Stimulated activated naive CD8-positive, alpha-beta T cell treated with anti-CD3 and anti-CD28 coated beads, Interleukin-15, amount 100 ng/mL, for 72 hours (primary cell): ENCODE measurements around the gene WNK1.
"Not testable (repeated sequence)": the region's sequence is repeated elsewhere in the genome, so short reads cannot be mapped to it uniquely, and the experiment has no call there.

Experiments
- ATAC-seq: fragments of 150-1000 bp; cut with Tn5 transposase; 2 replicates; pipeline ENCODE4 v1.10.0; 2021; ENCODE audit warnings: mild to moderate bottlenecking, moderate library complexity
- DNase-seq, 2 donors: peaks; one replicate each; pipeline ENCODE4 v3.0.0; 2021 to 2022
- H3K27ac Mint-ChIP-seq, 2 donors: one replicate each; pipeline ENCODE4 v1.8.0; 2022; ENCODE audit warnings: mild to moderate bottlenecking in 2 of 2, mixed read lengths in 2 of 2, moderate library complexity in 2 of 2
- H3K27me3 Mint-ChIP-seq: one replicate; pipeline ENCODE4 v1.8.0; 2022; ENCODE audit warnings: mixed read lengths
- H3K4me1 Mint-ChIP-seq: one replicate; pipeline ENCODE4 v1.8.0; 2022; ENCODE audit warnings: mild to moderate bottlenecking, mixed read lengths
- H3K4me3 Mint-ChIP-seq, 2 donors: one replicate each; pipeline ENCODE4 v1.8.0; 2022; ENCODE audit warnings: mild to moderate bottlenecking in 2 of 2, mixed read lengths in 2 of 2, moderate library complexity in 1 of 2
- H3K9me3 Mint-ChIP-seq, 2 donors: one replicate each; pipeline ENCODE4 v1.8.0; 2022; ENCODE audit warnings: mixed read lengths in 2 of 2

Gene WNK1

DNA sequence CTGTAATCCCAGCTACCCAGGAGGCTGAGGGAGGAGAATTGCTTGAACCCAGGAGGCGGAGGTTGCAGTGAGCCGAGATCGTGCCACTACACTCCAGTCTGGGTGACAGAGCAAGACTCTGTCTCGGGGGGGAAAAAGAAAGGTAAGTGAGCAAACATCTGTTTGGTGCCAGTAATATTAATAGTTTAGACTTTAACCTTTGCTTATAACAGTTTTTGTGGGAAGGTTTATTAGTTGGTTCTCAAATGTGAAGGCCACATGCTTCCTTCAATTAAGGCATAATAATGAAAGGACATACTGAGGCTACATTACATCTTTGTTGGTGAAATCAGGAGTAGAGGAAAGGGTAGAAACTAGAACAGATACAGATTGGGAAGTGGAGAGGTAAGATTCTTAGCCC is 36.4 kb downstream of the WNK1 start:
- not testable (repeated sequence) for ATAC-seq, DNase-seq, H3K27me3 Mint-ChIP-seq, H3K9me3 Mint-ChIP-seq, H3K4me3 Mint-ChIP-seq, H3K27ac Mint-ChIP-seq
- H3K4me1 Mint-ChIP-seq: peaks cover 84% of the 10 kb centered on the region

DNA sequence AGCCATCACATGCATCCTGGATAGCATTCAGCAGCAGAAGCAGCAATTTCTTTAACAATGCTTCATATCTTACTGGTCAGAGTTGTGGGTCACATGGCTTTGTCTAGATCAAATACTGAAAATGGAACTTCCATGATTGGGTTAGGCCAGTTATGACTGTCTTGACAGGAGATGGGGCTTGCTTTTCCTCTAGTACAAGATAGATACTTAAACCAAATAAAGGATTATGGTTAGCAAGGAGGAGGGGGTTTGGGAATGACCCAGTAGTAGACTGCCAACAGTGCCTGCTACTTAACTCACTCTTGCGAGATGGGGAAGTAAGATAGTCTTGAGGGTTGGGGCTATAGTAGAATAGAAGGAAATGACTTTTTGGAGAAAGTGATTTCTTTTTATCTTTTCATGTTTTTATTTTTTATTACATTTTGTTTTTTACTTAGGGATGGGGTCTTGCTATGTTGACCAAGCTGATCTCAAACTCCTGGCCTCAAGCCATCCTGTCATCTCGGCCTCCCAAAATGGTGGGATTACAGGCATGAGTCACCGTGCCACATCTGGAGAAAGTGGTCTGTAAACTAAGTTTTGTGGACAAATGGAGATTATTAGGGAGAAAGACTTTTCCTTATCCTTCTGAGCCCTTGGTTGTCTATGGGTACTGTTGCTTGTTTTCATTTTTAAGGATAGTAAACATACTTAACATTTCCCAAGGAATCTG is 37.6 kb downstream of the WNK1 start:
- Mint-ChIP-seq H3K27me3 (no peaks in the 10 kb centered on the region), H3K9me3 (no peaks in the 10 kb centered on the region), H3K4me3 (no peak overlapping the region), H3K27ac (peak overlapping the region in 1 of 2 donors; percentile 87), H3K4me1 (peaks cover 89% of the 10 kb centered on the region)
- ATAC-seq: peak; percentile 81
- DNase-seq: no peak

DNA sequence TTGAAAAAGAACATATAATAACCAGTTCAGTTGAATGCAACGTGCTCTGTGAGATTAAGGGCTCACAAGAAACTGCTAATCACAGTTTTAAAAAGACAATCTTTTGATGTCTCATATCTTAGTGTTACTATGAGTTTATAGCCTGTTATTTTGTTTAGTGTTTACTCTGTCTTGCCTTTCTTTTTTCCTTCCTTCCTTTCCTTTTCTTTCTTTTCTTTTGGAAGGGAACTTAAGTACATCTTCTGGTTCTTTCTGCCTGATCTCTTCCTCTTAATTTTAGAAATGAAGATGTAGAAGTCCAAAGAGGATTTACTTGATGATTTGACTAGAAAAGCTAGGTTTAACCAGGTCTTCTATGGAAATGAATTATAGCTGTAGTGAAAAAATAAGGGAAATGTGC is 38.2 kb downstream of the WNK1 start:
- Mint-ChIP-seq H3K4me3 (peak overlapping the region in 1 of 2 donors; percentile 8), H3K9me3 (no peaks in the 10 kb centered on the region), H3K27ac (peak overlapping the region in 1 of 2 donors; percentile 59), H3K27me3 (no peaks in the 10 kb centered on the region), H3K4me1 (peaks cover 89% of the 10 kb centered on the region)
- ATAC-seq (no peak), DNase-seq (no peak)

DNA sequence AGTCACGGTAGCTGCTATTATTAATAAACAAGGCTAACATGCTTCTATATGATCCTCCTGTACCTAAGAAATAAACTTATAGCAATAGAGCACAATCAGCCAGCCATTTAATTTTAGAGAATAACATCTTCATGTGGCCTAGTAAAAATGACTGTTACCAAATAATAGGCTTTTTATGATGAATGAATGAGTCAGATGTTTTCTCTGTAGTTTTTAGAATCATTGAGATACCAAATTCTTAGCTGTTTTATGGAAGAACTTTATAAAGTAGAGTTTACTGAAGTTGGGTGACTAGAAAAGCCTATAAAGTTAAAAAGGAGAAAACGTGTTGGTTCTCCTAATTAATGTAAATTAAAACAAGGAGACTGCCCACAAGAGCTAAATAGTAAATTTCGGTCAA is 40.7 kb downstream of the WNK1 start:
- no peak for DNase-seq
- Mint-ChIP-seq H3K9me3 (no peaks in the 10 kb centered on the region), H3K27me3 (no peaks in the 10 kb centered on the region), H3K27ac (peak overlapping the region in 1 of 2 donors; percentile 69), H3K4me1 (peaks cover 93% of the 10 kb centered on the region), H3K4me3 (peak overlapping the region in 1 of 2 donors; percentile 4)
- no peak for ATAC-seq

DNA sequence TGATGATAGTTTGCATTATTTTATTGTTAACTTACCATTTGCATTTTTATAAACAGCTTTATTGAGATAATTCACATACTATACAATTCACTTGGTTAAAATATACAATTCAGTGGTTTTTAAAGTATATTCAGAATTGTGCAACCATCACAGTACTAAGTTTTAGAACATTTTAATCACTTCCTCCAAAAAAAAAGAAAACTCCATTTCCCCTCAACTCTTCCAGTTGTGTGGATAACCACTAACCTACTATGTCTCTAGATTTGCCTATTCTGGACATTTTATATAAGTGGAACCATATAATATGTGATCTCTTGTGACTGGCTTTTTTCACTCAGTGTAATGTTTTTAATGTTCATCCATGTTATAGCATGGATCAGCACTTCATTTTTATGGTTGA is 41.3 kb downstream of the WNK1 start:
- peaks cover 96% of the 10 kb centered on the region for H3K4me1 Mint-ChIP-seq

DNA sequence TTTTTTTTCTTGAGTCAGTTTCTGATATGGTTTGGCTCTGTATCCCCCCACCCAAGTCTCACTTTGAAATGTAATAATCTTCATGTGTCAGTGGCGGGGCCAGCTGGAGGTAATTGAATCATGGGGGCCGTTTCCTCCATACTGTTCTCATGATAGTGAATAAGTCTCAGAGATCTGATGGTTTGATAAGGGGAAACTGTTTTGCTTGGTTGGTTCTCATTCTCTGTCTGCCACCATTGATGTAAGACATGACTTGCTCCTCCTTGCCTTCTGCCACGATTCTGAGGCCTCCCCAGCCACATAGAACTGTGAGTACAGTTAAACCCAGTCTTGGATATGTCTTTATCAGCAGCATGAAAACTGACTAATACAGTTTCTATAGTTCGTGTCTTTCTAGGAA is 42.9 kb downstream of the WNK1 start:
- ATAC-seq (peak; percentile 97), DNase-seq (peak; percentile 62 to 82)
- no peaks in the 10 kb centered on the region for H3K27me3 Mint-ChIP-seq
- peaks cover 86% of the 10 kb centered on the region for H3K4me1 Mint-ChIP-seq
- peak overlapping the region; percentile 62 to 71 for H3K4me3 Mint-ChIP-seq
- no peaks in the 10 kb centered on the region for H3K9me3 Mint-ChIP-seq
- peak overlapping the region; percentile 92 to 98 for H3K27ac Mint-ChIP-seq

More for the DNA sequence above, 41.3 kb downstream of the WNK1 start:
- no peaks in the 10 kb centered on the region for H3K9me3 Mint-ChIP-seq
- peak overlapping the region; percentile 8 to 14 for H3K27ac Mint-ChIP-seq
- H3K27me3 Mint-ChIP-seq: no peaks in the 10 kb centered on the region
- peak overlapping the region; percentile 24 to 27 for H3K4me3 Mint-ChIP-seq
- DNase-seq: no peak
- no peak for ATAC-seq

DNA sequence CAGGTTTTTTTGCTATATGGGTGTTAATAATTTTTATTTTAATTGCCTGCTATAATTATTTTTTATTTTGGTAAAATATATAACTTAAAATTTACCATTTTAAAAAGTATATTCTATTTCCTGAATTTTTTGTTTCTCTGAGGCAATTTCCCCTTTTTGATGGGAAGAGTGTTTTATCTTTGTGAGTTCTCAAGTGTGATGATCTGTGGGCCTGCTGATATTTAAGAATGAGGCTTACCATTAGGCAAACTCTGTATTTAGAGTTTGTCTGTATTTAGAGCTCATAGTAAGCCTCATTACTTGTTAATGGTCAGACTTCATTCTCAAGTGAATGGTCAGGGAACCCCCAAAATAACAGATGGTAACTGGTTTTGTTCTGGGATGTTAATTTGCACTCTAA is 48.0 kb downstream of the WNK1 start:
- Mint-ChIP-seq H3K27ac (no peak overlapping the region), H3K4me1 (peaks cover 85% of the 10 kb centered on the region), H3K4me3 (no peak overlapping the region)

DNA sequence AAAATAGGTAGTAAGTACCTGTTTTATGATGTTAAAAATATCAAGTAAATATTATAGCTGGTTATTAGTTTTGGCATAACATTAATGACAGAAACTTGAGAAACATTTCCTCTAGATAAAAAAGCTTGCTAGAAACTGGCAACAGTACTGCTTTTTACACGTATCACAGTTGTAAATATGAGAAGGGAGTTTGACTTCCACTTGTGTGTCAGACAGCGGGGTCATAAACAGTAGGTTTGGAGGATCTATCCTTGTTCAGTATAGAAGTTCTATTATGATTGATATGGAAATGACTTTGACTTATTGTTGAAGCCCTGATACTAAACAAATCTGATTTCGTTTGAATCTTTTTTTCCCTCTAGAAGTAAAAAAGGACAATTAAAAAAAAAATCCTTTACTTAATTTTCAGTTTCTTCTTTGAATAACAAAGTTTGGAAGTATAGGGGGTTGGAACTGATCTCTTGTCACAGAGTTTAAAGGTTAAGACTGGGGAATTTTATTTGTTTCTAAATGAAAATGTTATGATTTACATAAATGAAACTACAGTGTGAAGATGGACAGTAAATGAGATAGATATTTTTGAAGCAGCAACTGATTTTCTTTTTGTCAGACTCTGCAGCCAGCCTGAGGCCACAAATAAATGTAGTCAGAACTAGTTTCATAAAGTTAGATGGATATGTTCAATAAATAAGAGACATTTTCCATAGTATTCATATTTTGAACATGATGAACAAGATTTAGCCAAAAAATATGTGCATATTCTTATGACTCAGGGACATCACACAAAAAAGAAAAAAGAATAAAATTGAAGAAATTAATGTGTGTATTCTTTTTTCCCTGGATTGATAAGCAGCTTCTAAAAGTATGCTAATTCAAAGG is 50.1 kb downstream of the WNK1 start:
- H3K27ac Mint-ChIP-seq: peak overlapping the region; percentile 19 to 23
- no peaks in the 10 kb centered on the region for H3K9me3 Mint-ChIP-seq
- peak overlapping the region; percentile 10 to 21 for H3K4me3 Mint-ChIP-seq
- no peaks in the 10 kb centered on the region for H3K27me3 Mint-ChIP-seq
- ATAC-seq: no peak
- DNase-seq: no peak
- H3K4me1 Mint-ChIP-seq: peaks cover 82% of the 10 kb centered on the region

More for the DNA sequence above, 48.0 kb downstream of the WNK1 start:
- Mint-ChIP-seq H3K27me3 (no peaks in the 10 kb centered on the region), H3K9me3 (no peaks in the 10 kb centered on the region)
- DNase-seq (no peak), ATAC-seq (no peak)

DNA sequence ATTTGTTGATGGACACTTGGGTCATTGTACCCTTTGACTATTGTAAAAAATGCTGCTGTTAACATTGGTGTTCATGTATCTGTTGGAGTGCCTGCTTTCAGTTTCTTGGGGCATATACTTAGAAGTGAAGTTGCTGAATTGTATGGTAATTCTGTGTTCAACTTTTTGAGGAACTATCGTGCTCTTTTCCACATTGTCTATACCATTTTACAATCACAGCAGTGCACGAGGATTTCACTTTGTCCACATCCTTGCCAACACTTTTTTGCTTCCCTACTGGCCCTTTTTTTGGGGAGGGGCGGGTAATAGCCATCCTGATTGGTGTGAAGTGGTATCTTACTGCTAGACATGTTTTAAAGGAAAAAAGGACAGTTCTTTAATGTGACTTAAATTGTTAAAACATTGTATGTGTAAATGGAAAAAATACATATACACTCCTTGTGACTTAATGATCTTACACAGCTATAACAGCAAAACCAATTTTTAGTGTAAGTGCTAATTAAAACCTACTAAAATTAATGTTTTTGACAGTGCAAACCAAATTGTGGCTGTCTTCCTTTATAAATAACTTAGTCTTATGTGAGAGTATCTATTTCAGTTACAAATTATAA is 52.7 kb downstream of the WNK1 start:
- peaks cover 81% of the 10 kb centered on the region for H3K4me1 Mint-ChIP-seq
- ATAC-seq (no peak), DNase-seq (no peak)
- no peaks in the 10 kb centered on the region for H3K9me3 Mint-ChIP-seq
- no peak overlapping the region for H3K4me3 Mint-ChIP-seq
- no peaks in the 10 kb centered on the region for H3K27me3 Mint-ChIP-seq
- no peak overlapping the region for H3K27ac Mint-ChIP-seq

DNA sequence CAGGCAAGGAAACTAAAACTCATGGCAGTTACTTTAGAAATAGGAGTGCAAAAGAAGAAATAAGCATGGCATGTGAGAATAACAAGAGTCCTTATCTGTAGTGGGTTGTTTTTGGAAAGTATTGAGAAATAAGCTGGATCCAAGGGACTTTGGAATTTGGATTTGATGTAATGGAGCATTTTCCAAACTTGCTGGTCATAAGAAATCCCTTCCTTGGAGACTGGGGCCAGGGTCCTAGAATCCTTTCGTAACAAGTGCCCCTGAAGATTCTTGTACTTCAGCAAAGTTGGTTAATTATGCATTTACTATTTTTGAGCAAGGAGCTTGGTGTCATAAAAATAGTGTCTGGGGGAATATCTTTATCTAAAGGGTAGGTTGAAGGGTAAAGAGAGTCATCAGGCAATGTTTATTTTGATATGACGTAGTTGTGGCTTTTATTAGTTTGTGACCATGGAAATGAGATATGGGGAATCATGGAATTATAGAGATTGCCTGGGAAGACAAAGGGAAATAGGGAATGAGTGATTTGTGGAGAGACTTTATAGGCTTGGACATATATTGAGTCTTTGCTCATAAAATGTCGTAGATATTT is 53.9 kb downstream of the WNK1 start:
- peak overlapping the region in 1 of 2 donors; percentile 57 for H3K4me3 Mint-ChIP-seq
- H3K4me1 Mint-ChIP-seq: peaks cover 83% of the 10 kb centered on the region
- no peaks in the 10 kb centered on the region for H3K9me3 Mint-ChIP-seq

DNA sequence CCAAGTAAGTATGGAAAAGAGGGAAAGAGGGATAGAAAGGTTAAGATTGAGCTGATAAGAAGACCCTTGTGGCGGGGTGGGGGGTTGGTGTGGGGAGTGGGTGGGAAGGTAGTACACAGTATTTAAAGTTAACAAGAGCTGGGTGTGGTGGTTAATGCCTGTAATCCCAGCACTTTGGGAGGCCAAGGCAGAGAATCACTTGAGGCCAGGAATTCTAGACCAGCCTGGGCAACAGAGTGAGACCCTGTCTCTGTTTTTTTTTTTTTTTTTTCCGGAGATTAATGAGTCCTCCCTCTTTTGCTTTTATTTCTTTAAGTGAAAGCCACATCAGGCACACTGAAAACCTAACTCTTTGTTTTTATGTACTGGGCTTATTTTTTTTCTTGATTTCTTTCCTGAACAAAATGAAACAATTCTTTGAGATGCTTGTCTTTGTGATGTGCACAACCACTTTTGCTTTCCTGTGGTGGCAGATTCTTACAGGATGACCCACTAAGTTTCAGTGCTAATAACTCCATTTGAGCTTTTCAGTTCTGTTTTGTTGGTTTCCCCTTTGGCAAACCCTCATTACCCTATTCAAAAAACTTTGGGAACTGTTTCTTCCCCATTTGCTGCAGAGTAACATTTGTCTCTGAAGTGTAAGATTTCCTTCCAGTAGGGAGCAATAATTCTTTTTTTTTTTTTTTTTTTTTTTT is 54.8 kb downstream of the WNK1 start:
- DNase-seq (no peak), ATAC-seq (peak; percentile 65)
- peaks cover 84% of the 10 kb centered on the region for H3K4me1 Mint-ChIP-seq

More for the DNA sequence above, 53.9 kb downstream of the WNK1 start:
- ATAC-seq: no peak
- Mint-ChIP-seq H3K27me3 (no peaks in the 10 kb centered on the region), H3K27ac (no peak overlapping the region)
- no peak for DNase-seq

DNA sequence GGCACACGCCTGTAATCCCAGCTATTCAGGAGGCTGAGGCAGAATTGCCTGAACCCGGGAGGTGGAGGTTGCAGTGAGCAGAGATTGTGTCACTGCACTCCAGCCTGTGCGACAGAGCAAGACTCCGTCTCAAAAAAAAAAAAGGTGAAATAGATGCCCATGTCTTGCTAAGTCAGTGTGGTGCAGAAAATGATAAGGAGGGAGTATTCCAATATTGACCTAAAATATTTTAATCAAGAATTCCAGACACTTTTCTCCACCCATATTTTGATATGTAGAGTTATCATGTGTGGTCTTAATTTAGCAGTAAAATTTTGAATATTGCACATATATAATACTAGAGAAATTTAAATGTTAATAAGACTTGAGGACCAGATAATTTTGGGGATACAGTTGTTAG is 57.7 kb downstream of the WNK1 start:
- peaks cover 76% of the 10 kb centered on the region for H3K4me1 Mint-ChIP-seq
- H3K27ac Mint-ChIP-seq: peak overlapping the region in 1 of 2 donors; percentile 68
- peak overlapping the region; percentile 60 to 68 for H3K4me3 Mint-ChIP-seq
- ATAC-seq: no peak
- no peaks in the 10 kb centered on the region for H3K27me3 Mint-ChIP-seq
- no peaks in the 10 kb centered on the region for H3K9me3 Mint-ChIP-seq
- no peak for DNase-seq

More for the DNA sequence above, 54.8 kb downstream of the WNK1 start:
- H3K27ac Mint-ChIP-seq: peak overlapping the region in 1 of 2 donors; percentile 79
- no peaks in the 10 kb centered on the region for H3K27me3 Mint-ChIP-seq
- H3K9me3 Mint-ChIP-seq: no peaks in the 10 kb centered on the region
- H3K4me3 Mint-ChIP-seq: peak overlapping the region; percentile 57 to 64

DNA sequence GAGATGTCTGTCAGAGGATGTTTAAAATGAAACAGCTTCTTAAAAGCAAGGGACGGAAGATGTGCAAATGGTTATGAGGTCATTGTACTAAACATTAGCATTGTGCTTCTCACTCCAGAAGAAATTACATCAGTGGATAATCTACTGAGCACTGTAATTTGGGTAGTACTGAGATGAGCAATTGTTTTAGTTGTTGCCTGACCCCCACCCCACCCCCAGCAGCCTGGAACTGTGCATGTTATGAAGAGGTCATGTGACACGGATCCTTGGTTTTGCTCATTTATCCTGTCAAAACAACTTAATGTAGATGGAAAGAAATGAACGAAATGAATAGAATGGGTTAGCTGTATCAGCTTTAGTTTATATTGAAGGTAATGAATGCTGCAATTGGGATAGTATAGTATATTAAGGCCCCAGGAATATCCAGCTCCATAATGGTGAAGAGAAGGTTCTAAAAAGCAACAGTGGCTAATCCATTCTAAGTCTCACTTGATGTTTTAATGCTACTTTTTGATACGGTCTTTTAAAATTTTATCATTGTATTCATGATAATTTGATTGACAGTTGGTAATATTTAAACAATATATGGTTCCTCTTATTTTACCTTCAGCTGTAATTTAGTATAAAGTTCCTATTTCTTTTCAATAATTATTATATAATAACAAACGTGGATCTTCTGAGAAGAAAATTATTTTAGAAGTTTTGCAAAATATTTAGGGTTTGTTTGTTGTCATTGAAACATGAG is 58.5 kb downstream of the WNK1 start:
- peak overlapping the region; percentile 14 to 93 for H3K27ac Mint-ChIP-seq
- ATAC-seq: peak; percentile 95
- H3K4me3 Mint-ChIP-seq: peak overlapping the region in 1 of 2 donors; percentile 60

DNA sequence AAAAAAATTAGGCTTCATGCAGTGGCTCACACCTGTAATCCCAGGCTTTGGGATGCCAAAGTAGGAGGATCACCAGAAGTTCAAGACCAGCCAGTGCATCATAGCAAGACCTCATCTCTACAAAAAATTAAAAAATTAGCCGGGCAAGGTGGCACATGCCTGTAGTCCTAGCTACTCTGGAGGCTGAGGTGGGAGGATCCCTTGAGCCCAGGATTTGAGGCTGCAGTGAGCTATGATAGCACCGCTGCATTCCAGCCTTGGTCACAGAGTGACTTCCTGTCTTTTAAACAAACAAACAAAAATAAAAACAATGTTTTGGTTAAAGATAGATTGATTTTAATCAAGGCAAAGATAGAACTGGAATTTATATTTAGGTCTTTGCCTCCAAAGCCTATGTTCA is 60.6 kb downstream of the WNK1 start:
- no peak overlapping the region for H3K27ac Mint-ChIP-seq
- no peak overlapping the region for H3K4me3 Mint-ChIP-seq
- no peaks in the 10 kb centered on the region for H3K9me3 Mint-ChIP-seq
- ATAC-seq (no peak), DNase-seq (no peak)
- H3K27me3 Mint-ChIP-seq: no peaks in the 10 kb centered on the region
- peaks cover 69% of the 10 kb centered on the region for H3K4me1 Mint-ChIP-seq

More for the DNA sequence above, 58.5 kb downstream of the WNK1 start:
- H3K9me3 Mint-ChIP-seq: no peaks in the 10 kb centered on the region
- peak; percentile 13 to 64 for DNase-seq
- peaks cover 73% of the 10 kb centered on the region for H3K4me1 Mint-ChIP-seq
- no peaks in the 10 kb centered on the region for H3K27me3 Mint-ChIP-seq
